Stimulated activated naive CD8-positive, alpha-beta T cell treated with anti-CD3 and anti-CD28 coated beads, Interleukin-15, amount 100 ng/mL, for 72 hours (primary cell): Measurements from ENCODE around the gene UBR4.
A peak's percentile ranks its signal among the peaks of the same experiment; 100 is the strongest.

Source experiments
- ATAC-seq: fragments of 150-1000 bp; cut with Tn5 transposase; 2 replicates; pipeline ENCODE4 v1.10.0; 2021; ENCODE audit warnings: mild to moderate bottlenecking, moderate library complexity
- DNase-seq, 2 donors: peaks; one replicate each; pipeline ENCODE4 v3.0.0; 2021 to 2022
- H3K27ac Mint-ChIP-seq, 2 donors: one replicate each; pipeline ENCODE4 v1.8.0; 2022; ENCODE audit warnings: mild to moderate bottlenecking in 2 of 2, mixed read lengths in 2 of 2, moderate library complexity in 2 of 2
- H3K27me3 Mint-ChIP-seq: one replicate; pipeline ENCODE4 v1.8.0; 2022; ENCODE audit warnings: mixed read lengths
- H3K4me1 Mint-ChIP-seq: one replicate; pipeline ENCODE4 v1.8.0; 2022; ENCODE audit warnings: mild to moderate bottlenecking, mixed read lengths
- H3K4me3 Mint-ChIP-seq, 2 donors: one replicate each; pipeline ENCODE4 v1.8.0; 2022; ENCODE audit warnings: mild to moderate bottlenecking in 2 of 2, mixed read lengths in 2 of 2, moderate library complexity in 1 of 2
- H3K9me3 Mint-ChIP-seq, 2 donors: one replicate each; pipeline ENCODE4 v1.8.0; 2022; ENCODE audit warnings: mixed read lengths in 2 of 2

UBR4 gene

DNA sequence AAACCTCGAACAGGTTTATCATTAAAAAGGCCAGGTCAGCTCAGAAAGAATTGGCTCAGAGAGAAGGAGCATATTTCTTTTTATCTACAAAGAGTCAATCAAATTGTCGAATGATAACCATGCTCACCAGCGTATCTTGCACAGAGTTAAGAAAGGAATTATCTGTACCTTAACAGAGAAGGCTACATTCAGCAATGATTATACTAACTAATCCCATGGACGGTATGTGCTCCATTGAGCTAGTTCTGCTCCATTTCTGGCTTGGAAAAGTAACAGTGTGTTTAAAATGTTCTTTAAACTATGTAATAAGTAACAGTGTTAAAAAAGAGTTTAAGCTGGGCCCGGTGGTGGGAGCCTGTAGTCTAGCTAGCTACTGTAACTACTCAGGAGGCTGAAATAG is 4.2 kb downstream of the UBR4 start:
- no peak for ATAC-seq
- peak overlapping the region; percentile 5 to 68 for H3K4me3 Mint-ChIP-seq
- H3K27ac Mint-ChIP-seq, result peak overlapping the region in 1 of 2 donors; percentile 36
- no peak for DNase-seq
- no peaks in the 10 kb centered on the region for H3K9me3 Mint-ChIP-seq
- no peaks in the 10 kb centered on the region for H3K27me3 Mint-ChIP-seq
- peaks cover 68% of the 10 kb centered on the region for H3K4me1 Mint-ChIP-seq

DNA sequence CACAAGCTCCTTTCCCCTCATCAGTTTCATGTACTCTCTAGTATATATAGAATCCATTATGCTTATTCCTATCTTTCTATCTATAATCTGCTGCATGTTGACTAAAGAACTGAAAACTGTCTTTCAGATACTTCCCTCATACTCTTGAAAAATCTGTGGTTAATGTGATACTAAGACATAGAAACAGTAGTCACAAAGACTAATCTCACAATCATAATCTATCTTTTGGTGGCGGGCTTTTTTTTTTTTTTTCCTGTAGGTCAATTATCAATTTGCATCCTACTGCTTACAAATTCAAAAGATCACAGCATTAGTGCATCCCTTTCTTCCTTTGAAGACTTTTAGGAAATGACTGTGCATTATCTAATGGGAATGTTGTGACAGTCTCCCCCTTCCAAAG is 4.7 kb downstream of the UBR4 start:
- no peaks in the 10 kb centered on the region for H3K9me3 Mint-ChIP-seq
- ATAC-seq (no peak), DNase-seq (no peak)
- peak overlapping the region; percentile 5 to 68 for H3K4me3 Mint-ChIP-seq
- peak overlapping the region; percentile 35 to 36 for H3K27ac Mint-ChIP-seq
- peaks cover 68% of the 10 kb centered on the region for H3K4me1 Mint-ChIP-seq
- H3K27me3 Mint-ChIP-seq, result no peaks in the 10 kb centered on the region

DNA sequence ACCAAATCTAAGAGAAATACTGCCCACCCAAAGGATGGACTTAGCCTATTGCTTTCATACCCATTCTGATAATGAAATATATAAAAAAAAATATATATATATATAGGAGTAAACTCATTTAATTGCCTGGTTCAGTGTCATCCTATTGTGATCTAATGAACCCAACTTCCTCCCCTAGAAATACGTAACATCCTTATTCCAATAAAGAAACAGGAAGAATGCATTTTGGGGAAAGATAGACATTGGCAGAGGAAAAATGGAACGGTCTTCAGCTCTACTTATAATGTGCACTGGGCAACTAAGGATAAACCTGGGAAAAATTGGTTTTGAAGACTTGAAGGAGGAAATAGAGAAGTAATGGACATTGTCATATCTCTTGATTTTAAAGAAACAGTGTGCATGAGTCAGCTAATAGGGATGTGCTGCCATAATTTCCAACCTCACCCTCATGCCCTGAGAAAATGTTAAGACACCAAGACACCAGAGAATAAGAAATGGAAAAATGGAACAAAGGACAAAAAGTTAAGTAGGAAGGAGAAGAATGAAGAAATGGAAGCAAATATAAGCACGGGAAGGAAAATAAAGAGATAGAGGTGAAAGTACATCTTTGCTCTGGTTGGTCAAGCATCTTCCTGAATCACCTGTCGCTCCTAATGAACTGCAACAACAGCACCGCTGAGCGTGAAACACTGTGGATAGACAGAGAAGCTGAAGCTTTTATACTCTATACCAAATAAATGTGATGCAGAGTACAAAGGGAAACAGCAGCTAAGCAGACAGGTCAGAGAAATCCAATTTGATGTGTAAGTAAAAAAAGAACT is 5.4 kb downstream of the UBR4 start:
- no peak for DNase-seq
- H3K27ac Mint-ChIP-seq, result peak overlapping the region in 1 of 2 donors; percentile 41

DNA sequence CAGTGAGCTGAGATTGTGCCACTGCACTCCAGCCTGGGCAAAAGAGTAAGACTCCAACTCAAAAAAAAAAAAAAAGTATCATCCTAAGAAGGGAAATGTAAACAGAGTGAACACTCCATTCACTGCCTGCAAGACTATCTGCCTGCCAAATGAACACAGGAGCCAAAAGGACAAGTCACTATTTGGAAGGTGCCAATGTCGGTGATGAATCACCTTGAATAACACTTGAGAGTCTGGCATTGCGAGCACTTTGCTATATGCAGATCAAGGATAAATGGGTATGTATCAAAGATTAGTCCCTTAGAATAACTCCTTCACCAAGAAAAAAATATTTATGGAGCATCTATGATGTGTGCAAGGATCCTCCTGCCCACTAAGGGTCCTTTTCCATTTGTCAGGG is 6.6 kb downstream of the UBR4 start:
- ATAC-seq (no peak), DNase-seq (no peak)
- Mint-ChIP-seq H3K4me3 (no peak overlapping the region), H3K4me1 (peaks cover 67% of the 10 kb centered on the region), H3K9me3 (no peaks in the 10 kb centered on the region), H3K27me3 (no peaks in the 10 kb centered on the region), H3K27ac (no peak overlapping the region)

More for the DNA sequence above, 5.4 kb downstream of the UBR4 start:
- peaks cover 68% of the 10 kb centered on the region for H3K4me1 Mint-ChIP-seq
- no peak for ATAC-seq
- no peaks in the 10 kb centered on the region for H3K9me3 Mint-ChIP-seq
- H3K27me3 Mint-ChIP-seq, result no peaks in the 10 kb centered on the region
- peak overlapping the region in 1 of 2 donors; percentile 68 for H3K4me3 Mint-ChIP-seq

DNA sequence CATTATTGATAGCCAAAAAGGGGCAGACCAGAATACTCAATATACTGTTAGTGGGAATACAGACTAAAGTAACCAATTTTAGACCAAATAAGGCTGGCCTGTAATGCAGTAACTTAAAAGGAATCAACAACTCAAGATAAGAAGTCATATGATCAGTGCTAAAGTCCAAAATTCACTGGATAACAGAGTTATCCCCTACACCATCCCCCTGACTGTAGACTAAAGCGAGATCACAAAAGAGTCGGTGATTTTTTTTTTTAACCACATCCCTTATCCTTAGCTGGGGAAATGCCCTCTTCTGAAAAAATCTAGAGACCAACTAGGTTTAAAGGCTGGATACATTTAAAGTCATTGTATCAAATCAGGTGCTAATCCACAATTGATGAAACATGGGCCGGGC is 7.7 kb downstream of the UBR4 start:
- no peaks in the 10 kb centered on the region for H3K27me3 Mint-ChIP-seq
- no peaks in the 10 kb centered on the region for H3K9me3 Mint-ChIP-seq
- peaks cover 57% of the 10 kb centered on the region for H3K4me1 Mint-ChIP-seq
- peak overlapping the region; percentile 40 to 47 for H3K4me3 Mint-ChIP-seq
- DNase-seq (no peak), ATAC-seq (peak; percentile 73)
- peak overlapping the region in 1 of 2 donors; percentile 54 for H3K27ac Mint-ChIP-seq

DNA sequence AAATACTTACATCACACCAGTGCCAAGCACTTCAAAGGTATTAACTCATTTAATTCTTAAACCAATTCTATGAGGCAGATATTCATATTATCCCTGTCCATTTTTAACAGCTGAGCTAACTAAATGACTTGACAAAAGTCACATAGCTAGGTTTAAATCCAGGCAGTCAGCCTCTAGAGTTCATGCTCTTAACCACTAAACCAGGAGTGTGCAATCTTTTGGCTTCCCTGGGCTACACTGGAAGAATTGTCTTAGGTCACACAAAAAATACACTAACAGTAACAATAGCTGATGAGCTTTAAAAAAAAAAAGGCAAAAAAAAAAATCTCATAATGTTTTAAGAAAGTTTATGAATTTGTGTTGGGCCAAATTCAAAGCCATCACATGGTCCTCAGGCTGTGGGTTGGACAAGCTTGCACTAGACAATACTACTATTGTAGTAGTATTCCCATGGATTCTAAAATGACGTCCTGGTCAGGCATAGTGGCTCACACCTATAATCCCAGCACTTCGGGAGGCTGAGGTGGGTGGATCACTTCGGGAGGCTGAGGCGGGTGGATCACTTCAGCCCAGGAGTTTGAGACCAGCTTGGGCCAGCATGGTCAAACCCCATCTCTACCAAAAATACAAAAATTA is 10.0 kb downstream of the UBR4 start:
- no peak overlapping the region for H3K4me3 Mint-ChIP-seq
- peaks cover 34% of the 10 kb centered on the region for H3K4me1 Mint-ChIP-seq
- no peaks in the 10 kb centered on the region for H3K9me3 Mint-ChIP-seq
- ATAC-seq, result no peak
- H3K27ac Mint-ChIP-seq, result no peak overlapping the region
- no peak for DNase-seq
- no peaks in the 10 kb centered on the region for H3K27me3 Mint-ChIP-seq

DNA sequence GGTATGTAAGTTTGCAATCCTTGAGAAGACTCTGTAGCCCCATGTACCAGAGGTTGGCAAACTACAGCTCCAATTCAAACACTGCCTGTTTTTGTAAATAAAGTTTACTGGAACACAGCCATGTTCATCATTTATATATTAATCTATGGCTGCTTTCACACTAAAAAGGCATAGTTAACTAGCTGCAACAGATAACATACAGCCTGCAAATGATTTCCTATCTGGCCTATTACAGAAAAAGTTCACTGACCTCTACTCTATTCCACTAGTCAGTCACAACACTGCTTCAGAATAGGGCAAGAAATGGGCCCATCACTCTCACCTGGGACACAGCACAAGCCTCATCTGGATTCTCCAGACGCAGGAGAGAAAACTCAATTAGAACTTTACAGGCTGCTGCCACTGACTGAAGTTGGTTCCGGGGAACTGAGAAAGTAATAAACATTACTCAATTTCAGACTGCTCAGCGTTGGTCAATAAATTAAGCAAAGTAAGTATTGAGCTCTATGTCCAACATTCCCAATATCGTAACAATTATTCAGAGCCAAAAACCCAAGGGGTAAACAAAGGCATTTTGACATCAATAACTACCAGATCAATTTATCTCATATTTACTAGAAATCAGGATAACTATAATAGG is 10.6 kb downstream of the UBR4 start:
- no peaks in the 10 kb centered on the region for H3K27me3 Mint-ChIP-seq
- H3K9me3 Mint-ChIP-seq, result no peaks in the 10 kb centered on the region
- no peak overlapping the region for H3K4me3 Mint-ChIP-seq
- H3K27ac Mint-ChIP-seq, result no peak overlapping the region
- DNase-seq (no peak), ATAC-seq (no peak)
- peaks cover 28% of the 10 kb centered on the region for H3K4me1 Mint-ChIP-seq

DNA sequence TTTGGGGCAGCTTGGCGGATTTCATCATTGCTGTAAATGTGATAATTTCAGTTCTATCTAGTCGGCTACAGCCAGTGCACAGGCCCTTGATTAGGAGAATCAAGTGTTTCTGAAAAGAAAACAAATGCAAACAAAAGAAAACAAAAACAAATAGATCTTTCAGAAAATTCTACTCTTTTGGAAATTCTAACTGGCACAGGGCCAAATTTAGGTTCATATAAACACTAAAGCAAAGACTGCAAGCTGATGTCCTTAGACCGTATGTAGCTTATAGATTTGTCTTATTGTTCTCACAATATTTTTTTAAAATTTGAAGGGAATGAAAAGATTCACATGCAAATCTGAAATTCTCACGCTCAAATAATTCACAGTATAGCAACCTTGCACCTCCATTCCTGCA is 11.2 kb downstream of the UBR4 start:
- Mint-ChIP-seq H3K27me3 (no peaks in the 10 kb centered on the region), H3K4me1 (peaks cover 21% of the 10 kb centered on the region), H3K27ac (no peak overlapping the region), H3K4me3 (no peak overlapping the region), H3K9me3 (no peaks in the 10 kb centered on the region)
- DNase-seq (no peak), ATAC-seq (no peak)

DNA sequence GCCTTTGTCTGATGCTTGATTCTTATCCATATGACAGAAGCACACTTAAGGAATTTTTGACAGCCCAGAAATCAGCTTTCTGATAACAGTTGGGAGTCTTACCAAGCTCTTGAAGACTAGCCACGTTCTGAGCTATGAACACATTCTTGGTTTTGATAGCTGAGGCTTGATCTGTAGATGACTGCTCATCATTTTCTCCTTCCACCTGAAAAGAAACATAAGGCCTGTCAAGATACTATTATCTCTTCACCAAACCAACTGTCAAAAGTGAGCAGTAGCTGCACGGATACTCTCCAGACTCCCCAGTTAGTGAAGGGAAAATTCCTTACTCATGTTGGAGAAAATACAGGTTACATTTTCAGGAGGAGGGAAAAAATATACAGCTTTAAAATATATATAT is 12.2 kb downstream of the UBR4 start:
- H3K4me3 Mint-ChIP-seq, result no peak overlapping the region
- no peak overlapping the region for H3K27ac Mint-ChIP-seq
- H3K4me1 Mint-ChIP-seq, result peaks cover 11% of the 10 kb centered on the region

DNA sequence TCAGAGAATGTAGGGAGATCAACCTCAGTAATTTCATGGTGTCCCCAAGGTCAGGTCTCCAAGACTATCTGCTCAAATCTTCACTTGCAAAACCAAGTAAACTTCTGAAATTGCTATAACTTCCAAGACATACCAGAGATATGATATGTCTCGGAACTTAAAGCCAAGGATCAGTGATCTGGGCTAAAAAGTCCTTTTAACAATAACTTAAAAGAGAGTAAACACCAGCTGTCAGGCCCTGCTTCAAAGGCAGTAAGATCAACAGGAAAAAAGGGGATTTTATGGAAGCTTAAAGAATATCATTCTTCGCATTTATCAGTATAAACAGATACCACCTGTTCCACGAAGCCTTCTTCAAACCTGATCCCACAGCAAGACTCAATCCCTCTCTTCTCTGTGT is 13.7 kb downstream of the UBR4 start:
- H3K4me1 Mint-ChIP-seq, result no peaks in the 10 kb centered on the region
- no peak for DNase-seq
- ATAC-seq, result no peak
- H3K27ac Mint-ChIP-seq, result no peak overlapping the region
- no peaks in the 10 kb centered on the region for H3K27me3 Mint-ChIP-seq
- H3K4me3 Mint-ChIP-seq, result no peak overlapping the region
- no peaks in the 10 kb centered on the region for H3K9me3 Mint-ChIP-seq

More for the DNA sequence above, 12.2 kb downstream of the UBR4 start:
- ATAC-seq (no peak), DNase-seq (no peak)
- H3K9me3 Mint-ChIP-seq, result no peaks in the 10 kb centered on the region
- no peaks in the 10 kb centered on the region for H3K27me3 Mint-ChIP-seq

DNA sequence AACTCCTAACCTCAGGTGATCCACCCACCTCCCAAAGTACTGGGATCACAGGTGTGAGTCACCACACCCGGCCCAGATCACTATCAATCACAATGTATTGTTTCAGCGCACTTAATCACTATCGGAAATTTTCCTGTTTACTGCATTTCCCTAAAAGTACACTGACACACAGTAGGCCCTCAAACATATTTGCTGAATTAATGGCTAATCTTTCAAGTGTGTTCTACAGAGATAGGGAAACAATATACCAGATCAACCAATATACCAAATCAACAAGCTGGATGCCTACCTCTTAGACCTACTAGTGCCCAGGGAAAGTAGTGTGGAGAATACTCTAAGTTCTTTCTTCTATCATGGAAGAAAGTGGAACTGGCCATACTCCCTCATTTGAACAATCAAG is 17.1 kb downstream of the UBR4 start:
- DNase-seq (no peak), ATAC-seq (no peak)
- Mint-ChIP-seq H3K9me3 (no peaks in the 10 kb centered on the region), H3K4me1 (no peaks in the 10 kb centered on the region), H3K27me3 (no peaks in the 10 kb centered on the region), H3K4me3 (no peak overlapping the region), H3K27ac (peak overlapping the region in 1 of 2 donors; percentile 46)

DNA sequence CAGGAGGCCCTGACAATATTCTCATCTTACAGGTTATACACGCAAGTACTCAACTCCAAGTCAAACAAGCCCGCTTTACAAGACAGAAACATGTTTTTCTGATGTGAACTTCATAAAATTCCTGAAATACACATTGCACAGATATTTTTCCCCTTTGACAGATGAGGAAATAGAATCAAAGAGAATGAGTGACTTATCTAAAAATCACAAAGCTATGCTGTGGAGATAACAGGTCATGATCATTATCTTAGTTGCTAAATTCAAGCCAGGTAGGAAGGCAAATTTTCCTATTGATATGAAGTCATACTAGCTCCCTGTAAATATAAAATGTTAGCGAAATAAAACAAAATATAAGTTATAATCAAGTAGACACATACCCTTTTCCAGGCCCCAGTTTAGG is 18.3 kb downstream of the UBR4 start:
- Mint-ChIP-seq H3K4me1 (peaks cover 5% of the 10 kb centered on the region), H3K27ac (no peak overlapping the region), H3K9me3 (no peaks in the 10 kb centered on the region), H3K4me3 (no peak overlapping the region), H3K27me3 (no peaks in the 10 kb centered on the region)
- DNase-seq, result no peak
- ATAC-seq, result no peak

DNA sequence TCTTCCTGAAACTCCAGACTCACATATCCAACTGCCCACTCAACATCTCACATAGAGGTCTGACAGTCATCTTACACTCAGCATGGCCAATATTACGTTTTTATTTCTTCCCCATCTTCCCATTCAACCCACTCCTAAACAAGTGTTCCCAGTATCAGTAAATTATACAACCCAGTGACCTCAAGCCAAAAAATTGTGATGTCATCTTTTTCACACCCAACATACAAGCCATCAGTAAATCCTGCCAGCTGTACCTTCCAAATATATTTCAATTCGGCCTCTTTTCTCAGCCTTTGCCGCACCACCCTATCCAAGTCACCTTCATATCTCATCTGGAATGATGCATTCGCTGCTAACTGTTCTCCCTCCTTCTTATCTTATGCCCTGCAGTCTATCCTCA is 19.6 kb downstream of the UBR4 start:
- no peak for ATAC-seq
- Mint-ChIP-seq H3K27me3 (no peaks in the 10 kb centered on the region), H3K27ac (peak overlapping the region in 1 of 2 donors; percentile 2), H3K9me3 (no peaks in the 10 kb centered on the region), H3K4me3 (no peak overlapping the region), H3K4me1 (peaks cover 18% of the 10 kb centered on the region)
- DNase-seq, result no peak

DNA sequence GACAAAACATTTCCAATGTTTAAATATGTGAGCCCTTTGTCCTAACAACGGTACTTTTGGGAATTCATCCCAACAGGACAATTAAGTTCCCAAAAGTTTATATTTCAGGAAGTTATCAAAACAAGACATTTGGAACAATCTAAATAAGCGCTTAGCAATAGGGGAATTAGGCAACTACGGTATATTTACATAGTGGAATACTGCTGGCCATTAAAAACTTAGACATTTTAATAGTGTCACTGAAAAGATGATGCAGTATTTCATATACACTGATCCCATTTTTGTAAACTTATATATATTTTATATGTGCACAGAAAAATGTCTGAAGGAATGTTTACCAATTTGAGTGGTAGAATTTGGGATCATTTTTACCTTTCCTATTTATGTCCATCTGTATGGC is 20.8 kb downstream of the UBR4 start:
- H3K27ac Mint-ChIP-seq, result no peak overlapping the region
- H3K27me3 Mint-ChIP-seq, result no peaks in the 10 kb centered on the region
- no peaks in the 10 kb centered on the region for H3K9me3 Mint-ChIP-seq
- DNase-seq (no peak), ATAC-seq (no peak)
- H3K4me3 Mint-ChIP-seq, result no peak overlapping the region
- H3K4me1 Mint-ChIP-seq, result peaks cover 18% of the 10 kb centered on the region

DNA sequence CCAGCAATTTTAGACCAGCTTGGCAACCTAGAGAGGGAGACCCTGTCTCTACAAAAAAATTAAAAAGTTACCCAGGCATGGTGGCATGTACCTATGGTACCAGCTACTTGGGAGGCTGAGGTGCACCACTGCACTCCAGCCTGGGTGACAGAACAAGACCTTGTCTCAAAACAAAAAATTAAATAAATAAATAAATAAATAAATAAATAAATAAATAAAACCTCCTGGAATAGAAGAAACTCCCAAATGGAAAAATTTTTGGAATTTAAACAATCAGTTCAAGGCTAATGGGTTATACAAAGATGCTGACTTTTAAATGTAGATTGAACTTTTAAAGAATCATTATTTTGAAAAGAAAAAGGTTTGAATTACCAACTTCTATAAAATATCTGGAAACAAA is 22.2 kb downstream of the UBR4 start:
- H3K4me1 Mint-ChIP-seq, result peaks cover 18% of the 10 kb centered on the region
- no peaks in the 10 kb centered on the region for H3K9me3 Mint-ChIP-seq
- DNase-seq (no peak), ATAC-seq (no peak)
- H3K27me3 Mint-ChIP-seq, result no peaks in the 10 kb centered on the region
- no peak overlapping the region for H3K27ac Mint-ChIP-seq
- no peak overlapping the region for H3K4me3 Mint-ChIP-seq

DNA sequence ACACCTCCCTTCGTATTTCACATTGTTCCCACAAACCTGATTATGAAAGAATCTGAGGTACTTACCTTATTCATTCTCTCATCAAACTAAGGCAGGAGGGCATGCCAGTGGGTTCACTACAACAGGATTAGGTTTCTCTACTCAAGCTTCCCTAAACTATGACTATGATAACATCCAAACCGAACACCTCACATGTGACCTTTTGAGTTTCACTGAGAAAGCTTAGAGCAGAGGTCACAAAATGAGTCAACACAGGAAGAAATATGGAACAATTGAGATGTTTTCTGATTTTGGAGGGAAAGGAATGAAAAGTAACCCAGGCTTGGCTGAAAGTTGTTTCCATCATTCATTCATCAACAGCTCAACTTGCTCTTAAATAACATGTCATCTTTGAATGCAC is 24.1 kb downstream of the UBR4 start:
- DNase-seq (no peak), ATAC-seq (peak; percentile 87)
- peaks cover 24% of the 10 kb centered on the region for H3K4me1 Mint-ChIP-seq
- H3K4me3 Mint-ChIP-seq, result peak overlapping the region; percentile 2 to 58
- H3K27me3 Mint-ChIP-seq, result no peaks in the 10 kb centered on the region
- H3K27ac Mint-ChIP-seq, result peak overlapping the region; percentile 8 to 87
- no peaks in the 10 kb centered on the region for H3K9me3 Mint-ChIP-seq
